Liver (tissue), 9 donors: ENCODE data around the gene THSD4. TPM values are rescaled to one million over a fixed set of nuclear protein-coding genes. Genes with fewer than 3 reads are reported as not detected.

ENCODE experiments used
- DNase-seq: peaks from one replicate; pipeline ENCODE4 v3.0.0-alpha.2; 2017; ENCODE audit warnings: low spot score
- H3K27ac ChIP-seq, 2 donors: one replicate each; pipeline ENCODE4 v1.7.0; 2013; ENCODE audit warnings: inconsistent platforms in 2 of 2, low read length in 2 of 2, control low read depth in 1 of 2, low read depth in 1 of 2, mild to moderate bottlenecking in 1 of 2
- H3K27me3 ChIP-seq, 4 donors: one replicate each; pipeline versions ENCODE4 v1.6.1 to v1.7.0; 2013; ENCODE audit warnings: low read length in 3 of 4, inconsistent platforms in 1 of 4, mild to moderate bottlenecking in 1 of 4, moderate library complexity in 1 of 4; ENCODE audit not compliant: control insufficient read depth in 4 of 4, insufficient read depth in 4 of 4
- H3K36me3 ChIP-seq, 4 donors: one replicate each; pipeline versions ENCODE4 v1.6.1 to v1.7.0; 2013; ENCODE audit warnings: low read length in 3 of 4, mild to moderate bottlenecking in 3 of 4, low read depth in 1 of 4, moderate library complexity in 1 of 4; ENCODE audit not compliant: control insufficient read depth in 4 of 4, insufficient read depth in 3 of 4
- H3K4me1 ChIP-seq, 4 donors: one replicate each; pipeline versions ENCODE4 v1.6.1 to v1.7.0; 2013; ENCODE audit warnings: low read length in 3 of 4, mild to moderate bottlenecking in 3 of 4, moderate library complexity in 1 of 4; ENCODE audit not compliant: control insufficient read depth in 4 of 4, insufficient read depth in 4 of 4
- H3K4me3 ChIP-seq, 3 donors: one replicate each; pipeline versions ENCODE4 v1.6.1 to v1.7.0; 2013; ENCODE audit warnings: low read length in 3 of 3, control low read depth in 1 of 3, low read depth in 1 of 3, mild to moderate bottlenecking in 1 of 3
- H3K9ac ChIP-seq, 2 donors: one replicate each; pipeline ENCODE4 v1.7.0; 2013; ENCODE audit warnings: low read length in 2 of 2, mild to moderate bottlenecking in 2 of 2, moderate library complexity in 2 of 2, control low read depth in 1 of 2, low read depth in 1 of 2
- H3K9me3 ChIP-seq, 4 donors: one replicate each; pipeline versions ENCODE4 v1.6.1 to v1.7.0; 2013; ENCODE audit warnings: low read length in 3 of 4; ENCODE audit not compliant: control insufficient read depth in 4 of 4
- ATF3 ChIP-seq: IDR thresholded peaks from 2 replicates; pipeline ENCODE4 v1.6.1; 2016; ENCODE audit warnings: antibody characterized with exemption
- CTCF ChIP-seq: fragments of 150-350 bp; IDR thresholded peaks from 2 replicates; pipeline ENCODE4 v1.5.1; 2017; ENCODE audit warnings: improper control_type of control experiment, low read depth, low read length; ENCODE audit not compliant: missing input control
- EGR1 ChIP-seq, 2 donors: IDR thresholded peaks; 2 replicates each; pipeline ENCODE4 v1.6.1; 2016 to 2018; ENCODE audit warnings: antibody characterized with exemption in 2 of 2, low read depth in 2 of 2
- FOXA1 ChIP-seq: IDR thresholded peaks from 2 replicates; pipeline ENCODE4 v1.6.1; 2016; ENCODE audit warnings: antibody characterized with exemption
- FOXA2 ChIP-seq: IDR thresholded peaks from 2 replicates; pipeline ENCODE4 v1.6.1; 2016; ENCODE audit warnings: antibody characterized with exemption
- GABPA ChIP-seq, 2 donors: IDR thresholded peaks in 1 of 2; conservative IDR thresholded peaks in 1 of 2; 2 replicates each; pipeline ENCODE4 v1.6.1; 2016; ENCODE audit warnings: antibody characterized with exemption in 2 of 2, mild to moderate bottlenecking in 1 of 2, moderate library complexity in 1 of 2
- HNF4A ChIP-seq, 2 donors: conservative IDR thresholded peaks; 2 replicates each; pipeline ENCODE4 v1.6.1; 2016; ENCODE audit warnings: antibody characterized with exemption in 2 of 2, mild to moderate bottlenecking in 2 of 2
- HNF4G ChIP-seq: IDR thresholded peaks from 2 replicates; pipeline ENCODE4 v1.6.1; 2016; ENCODE audit warnings: antibody characterized with exemption
- JUND ChIP-seq, 2 donors: IDR thresholded peaks; 2 replicates each; pipeline ENCODE4 v1.6.1; 2016; ENCODE audit warnings: antibody characterized with exemption in 2 of 2
- NR2F2 ChIP-seq: IDR thresholded peaks from 2 replicates; pipeline ENCODE4 v1.6.1; 2016; ENCODE audit warnings: antibody characterized with exemption
- RAD21 ChIP-seq, 2 donors: IDR thresholded peaks; 2 replicates each; pipeline ENCODE4 v1.6.1; 2016; ENCODE audit warnings: antibody characterized with exemption in 2 of 2, mild to moderate bottlenecking in 2 of 2
- REST ChIP-seq: IDR thresholded peaks from 2 replicates; pipeline ENCODE4 v1.6.1; 2016; ENCODE audit warnings: antibody characterized with exemption, mild to moderate bottlenecking
- RXRA ChIP-seq, 2 donors: IDR thresholded peaks; 2 replicates each; pipeline ENCODE4 v1.6.1; 2017 to 2018; ENCODE audit warnings: antibody characterized with exemption in 2 of 2, mild to moderate bottlenecking in 1 of 2
- SP1 ChIP-seq: IDR thresholded peaks from 2 replicates; pipeline ENCODE4 v1.6.1; 2018; ENCODE audit warnings: antibody characterized with exemption, mild to moderate bottlenecking
- TAF1 ChIP-seq: conservative IDR thresholded peaks from 2 replicates; pipeline ENCODE4 v1.6.1; 2016; ENCODE audit warnings: antibody characterized with exemption, mild to moderate bottlenecking
- YY1 ChIP-seq: IDR thresholded peaks from 2 replicates; pipeline ENCODE4 v1.6.1; 2016; ENCODE audit warnings: antibody characterized with exemption, mild to moderate bottlenecking
- ZBTB33 ChIP-seq: IDR thresholded peaks from 2 replicates; pipeline ENCODE4 v1.6.1; 2016; ENCODE audit warnings: antibody characterized with exemption
- WGBS: extraction: QIAGEN DNeasy Blood & Tissue Kit; methylation state at CpG from one replicate; pipeline ENCODE4 v1.1.7; 2013; 5-methylcytosine and 5-hydroxymethylcytosine counted together
- polyA plus RNA-seq, 2 donors: library from polyadenylated mRNA; stranded (reverse) in 1 of 2; unstranded in 1 of 2; fragments of 200-250 nt in 1 of 2; fragments of >200 nt in 1 of 2; fragmentation: Nextera tagmentation in 1 of 2; extraction: Ambion mirVana in 1 of 2; gene quantifications; one replicate each; pipeline versions ENCODE4 v1.2.1 to v1.2.3, GENCODE V29; 2013 to 2015
- total RNA-seq, 2 donors: library from RNA; depleted of rRNA; stranded (reverse); fragments of >200 nt; gene quantifications; one replicate each; pipeline ENCODE4 v1.2.3, GENCODE V29; 2014
- TF ChIP-seq, protein P1 (sequence below): IDR thresholded peaks from 2 replicates; pipeline ENCODE4 v1.6.1; 2016; ENCODE audit warnings: antibody characterized with exemption
- donor health status: healthy.
- donor health status: healthy.
- donor health status: healthy.
- donor health status: healthy.
- donor health status: healthy.

THSD4 gene
- total and polyA plus RNA-seq, 4 donors: 0.23 to 11.5 (median 1.9) TPM

GRCh38 chr15:71273731-71274447, 158.6 kb downstream of the THSD4 start (continued):
- no peak for TF ChIP-seq CTCF

GRCh38 chr15:71274448-71274798, 159.2 kb downstream of the THSD4 start:
- WGBS: 100% methylated on average over 1 of the region's 1 CpG
- Histone ChIP-seq H3K4me1 (peaks cover 6 to 19% (median 9%) of the 10 kb centered on the region in 4 donors), H3K36me3 (no peaks in the 10 kb centered on the region), H3K4me3 (no peak overlapping the region), H3K9ac (no peak overlapping the region), H3K27me3 (no peaks in the 10 kb centered on the region), H3K9me3 (no peaks in the 10 kb centered on the region), H3K27ac (no peak overlapping the region)
- no peak for DNase-seq
- TF ChIP-seq, protein P1, sequence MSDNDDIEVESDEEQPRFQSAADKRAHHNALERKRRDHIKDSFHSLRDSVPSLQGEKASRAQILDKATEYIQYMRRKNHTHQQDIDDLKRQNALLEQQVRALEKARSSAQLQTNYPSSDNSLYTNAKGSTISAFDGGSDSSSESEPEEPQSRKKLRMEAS: no peak
- TF ChIP-seq TAF1 (no peak), ZBTB33 (no peak), CTCF (no peak), EGR1 (IDR thresholded peaks at IDR 0.05; ENCODE audit: low read depth in 2 of 2) (no peak), REST (no peak), HNF4G (no peak), SP1 (no peak), GABPA (IDR thresholded peaks at IDR 0.05 in 1 of 2, conservative IDR thresholded peaks at IDR 0.05 in 1 of 2) (no peak), RXRA (IDR thresholded peaks at IDR 0.05) (no peak), RAD21 (IDR thresholded peaks at IDR 0.05) (no peak), NR2F2 (no peak), FOXA1 (no peak), ATF3 (no peak), YY1 (no peak), HNF4A (conservative IDR thresholded peaks at IDR 0.05) (no peak), JUND (IDR thresholded peaks at IDR 0.05) (no peak), FOXA2 (no peak)
